Neural cell (in vitro differentiated cells): ENCODE results near the gene CLTCL1.

Experiments
- CTCF ChIP-seq: fragments of 450-650 bp; IDR thresholded peaks from 2 replicates; pipeline ENCODE4 v1.5.1; 2014; ENCODE audit warnings: antibody characterized with exemption, mild to moderate bottlenecking, moderate library complexity; ENCODE audit not compliant: poor library complexity, severe bottlenecking
- EP300 ChIP-seq: fragments of 450-650 bp; conservative IDR thresholded peaks from 2 replicates; pipeline ENCODE4 v1.6.1; 2014; ENCODE audit warnings: antibody characterized with exemption, mild to moderate bottlenecking, moderate library complexity; ENCODE audit not compliant: poor library complexity, severe bottlenecking
- EZH2 ChIP-seq: fragments of 200-600, 300-800 bp; shearing (Covaris generic), sonication (generic); IDR thresholded peaks from 2 replicates; pipeline ENCODE4 v1.6.1; 2014; ENCODE audit warnings: antibody characterized with exemption, low read length, borderline replicate concordance, mild to moderate bottlenecking; ENCODE audit not compliant: insufficient read depth, poor library complexity, severe bottlenecking
- MXI1 ChIP-seq: fragments of 450-650 bp; conservative IDR thresholded peaks from 2 replicates; pipeline ENCODE4 v1.6.1; 2014; ENCODE audit warnings: antibody characterized with exemption, mild to moderate bottlenecking; ENCODE audit not compliant: poor library complexity, severe bottlenecking
- POLR2AphosphoS5 ChIP-seq: IDR thresholded peaks from 2 replicates; pipeline ENCODE4 v1.6.1; 2012
- RAD21 ChIP-seq: fragments of 450-650 bp; conservative IDR thresholded peaks from 2 replicates; pipeline ENCODE4 v1.6.1; 2014; ENCODE audit warnings: antibody characterized with exemption, mild to moderate bottlenecking, moderate library complexity
- REST ChIP-seq: IDR thresholded peaks from 2 replicates; pipeline ENCODE4 v1.6.1; 2012; ENCODE audit warnings: borderline replicate concordance
- SMC3 ChIP-seq: fragments of 450-650 bp; conservative IDR thresholded peaks from 2 replicates; pipeline ENCODE4 v1.6.1; 2014; ENCODE audit warnings: antibody characterized with exemption, mild to moderate bottlenecking, moderate library complexity; ENCODE audit not compliant: poor library complexity
- TAF1 ChIP-seq: IDR thresholded peaks from 2 replicates; pipeline ENCODE4 v1.6.1; 2012; ENCODE audit warnings: low read depth

- TF ChIP-seq SMC3 (no peak), RAD21 (no peak), CTCF (no peak), MXI1 (no peak), EZH2 (no peak), TAF1 (no peak), POLR2AphosphoS5 (peak; percentile 60), REST (peak; percentile 5), EP300 (no peak)
These were observed at the start of gene CLTCL1 for GRCh38 chr22:19291580-19292457.
